IMR-90 (cell line): ENCODE data around the gene EFCAB9. TPM values are rescaled to one million over a fixed set of nuclear protein-coding genes. Genes with fewer than 3 reads are reported as not detected.

ENCODE experiments used
- ATAC-seq: fragments of 200-7000 bp; cut with Tn5 transposase; 2 replicates; pipeline ENCODE4 v1.9.1; 2020; ENCODE audit warnings: low read depth, mild to moderate bottlenecking, moderate library complexity
- BruUV-seq: library from RNA; stranded (reverse); fragments of 400-500 nt; replicated peaks from 2 replicates; lab custom pipeline; 2021; lab: Mats Ljungman, UMichigan
- CTCF ChIA-PET: fragments of 300-600 bp; formaldehyde crosslinking; extraction: SDS; loops from one replicate; lab custom pipeline; 2021; ENCODE audit warnings: antibody characterized with exemption; lab: Yijun Ruan, JAX
- POLR2A ChIA-PET: fragments of 300-600 bp; sonication (Branson Sonifier 250); formaldehyde crosslinking; loops from one replicate; lab custom pipeline; 2022; ENCODE audit warnings: antibody characterized with exemption; ENCODE audit not compliant: unreplicated experiment; lab: Charles Lee
- DNase-seq: peaks from one replicate; pipeline ENCODE4 v3.0.0; 2013
- H2AFZ ChIP-seq: replicated peaks from 2 replicates; pipeline ENCODE3; 2013; ENCODE audit warnings: low read length, mild to moderate bottlenecking; ENCODE audit not compliant: poor library complexity
- H2AK5ac ChIP-seq: 2 replicates; pipeline ENCODE4 v1.6.1; 2013; ENCODE audit warnings: low read depth, low read length, inconsistent platforms
- H2AK9ac ChIP-seq: replicated peaks from 2 replicates; pipeline ENCODE3; 2013; ENCODE audit warnings: mild to moderate bottlenecking, low read depth, low read length, moderate library complexity; ENCODE audit not compliant: poor library complexity
- H2BK120ac ChIP-seq: 2 replicates; pipeline ENCODE4 v1.6.1; 2013; ENCODE audit warnings: low read depth, low read length, inconsistent platforms
- H2BK15ac ChIP-seq: 3 replicates; pipeline ENCODE4 v1.6.1; 2013; ENCODE audit warnings: low read depth, low read length, inconsistent platforms
- H2BK20ac ChIP-seq: 2 replicates; pipeline ENCODE4 v1.6.1; 2013; ENCODE audit warnings: low read depth, mild to moderate bottlenecking, inconsistent platforms, low read length, moderate library complexity
- H2BK5ac ChIP-seq: 2 replicates; pipeline ENCODE4 v1.6.1; 2013; ENCODE audit warnings: mild to moderate bottlenecking, low read depth, low read length, inconsistent platforms; ENCODE audit not compliant: poor library complexity, severe bottlenecking
- H3K14ac ChIP-seq: replicated peaks from 2 replicates; pipeline ENCODE4 v1.6.1; 2013; ENCODE audit warnings: low read depth, low read length, inconsistent platforms
- H3K18ac ChIP-seq: 2 replicates; pipeline ENCODE4 v1.6.1; 2013; ENCODE audit warnings: low read depth, low read length, control low read depth
- H3K23ac ChIP-seq: 2 replicates; pipeline ENCODE4 v1.6.1; 2013; ENCODE audit warnings: low read depth, low read length, inconsistent platforms
- H3K27ac ChIP-seq: 2 replicates; pipeline ENCODE4 v1.5.1; 2013; ENCODE audit warnings: mild to moderate bottlenecking, control low read depth, low read length; ENCODE audit not compliant: insufficient read depth
- H3K27me3 ChIP-seq: 2 replicates; pipeline ENCODE4 v1.6.1; 2013; ENCODE audit warnings: low read length; ENCODE audit not compliant: control insufficient read depth, insufficient read depth
- H3K36me3 ChIP-seq: 2 replicates; pipeline ENCODE4 v1.6.1; 2013; ENCODE audit warnings: low read length, mixed read lengths; ENCODE audit not compliant: control insufficient read depth, insufficient read depth
- H3K4ac ChIP-seq: 2 replicates; pipeline ENCODE4 v1.6.1; 2013; ENCODE audit warnings: low read depth, low read length, inconsistent platforms
- H3K4me1 ChIP-seq: 2 replicates; pipeline ENCODE4 v1.6.1; 2013; ENCODE audit warnings: low read length, mixed read lengths; ENCODE audit not compliant: control insufficient read depth, insufficient read depth
- H3K4me2 ChIP-seq: 2 replicates; pipeline ENCODE4 v1.6.1; 2013; ENCODE audit warnings: low read depth, mild to moderate bottlenecking, control low read depth, low read length, moderate library complexity
- H3K4me3 ChIP-seq: 2 replicates; pipeline ENCODE4 v1.5.1; 2013; ENCODE audit warnings: low read depth, mild to moderate bottlenecking, control low read depth, low read length, moderate library complexity; ENCODE audit not compliant: insufficient read depth
- H3K56ac ChIP-seq: 2 replicates; pipeline ENCODE4 v1.6.1; 2013; ENCODE audit warnings: low read length, inconsistent platforms; ENCODE audit not compliant: insufficient read depth; ENCODE audit errors: extremely low read depth
- H3K79me1 ChIP-seq, 2 experiments: 2 replicates each; pipeline ENCODE4 v1.6.1; 2013; ENCODE audit warnings: low read length in 2 of 2, inconsistent platforms in 1 of 2, low read depth in 1 of 2
- H3K9ac ChIP-seq: 2 replicates; pipeline ENCODE4 v1.6.1; 2013; ENCODE audit warnings: low read depth, low read length, control low read depth
- H3K9me1 ChIP-seq: 2 replicates; pipeline ENCODE4 v1.6.1; 2013; ENCODE audit warnings: low read length, inconsistent platforms; ENCODE audit not compliant: insufficient read depth
- H3K9me3 ChIP-seq: 2 replicates; pipeline ENCODE4 v1.6.1; 2013; ENCODE audit warnings: low read length; ENCODE audit not compliant: control insufficient read depth, insufficient read depth
- H4K20me1 ChIP-seq: 2 replicates; pipeline ENCODE4 v1.6.1; 2013; ENCODE audit warnings: low read length, inconsistent platforms; ENCODE audit not compliant: insufficient read depth
- H4K5ac ChIP-seq: 2 replicates; pipeline ENCODE4 v1.6.1; 2013; ENCODE audit warnings: mild to moderate bottlenecking, low read depth, low read length, control low read depth
- H4K8ac ChIP-seq, 2 experiments: 2 replicates each; pipeline ENCODE4 v1.6.1; 2013; ENCODE audit warnings: low read depth in 2 of 2, low read length in 2 of 2, control low read depth in 1 of 2, inconsistent platforms in 1 of 2
- H4K91ac ChIP-seq: 2 replicates; pipeline ENCODE4 v1.6.1; 2013; ENCODE audit warnings: low read depth, low read length, inconsistent platforms; ENCODE audit not compliant: insufficient read depth
- CEBPB ChIP-seq: IDR thresholded peaks from 2 replicates; pipeline ENCODE4 v1.6.1; 2012; ENCODE audit warnings: low read depth, low read length, improper control_type of control experiment
- FOS ChIP-seq: fragments of 150-350 bp; IDR thresholded peaks from 2 replicates; pipeline ENCODE4 v1.6.1; 2016; ENCODE audit warnings: low read depth, low read length
- MAFK ChIP-seq: IDR thresholded peaks from 2 replicates; pipeline ENCODE4 v1.6.1; 2012; ENCODE audit warnings: low read depth, low read length, improper control_type of control experiment
- POLR2A ChIP-seq: IDR thresholded peaks from 2 replicates; pipeline ENCODE4 v1.6.1; 2012; ENCODE audit warnings: mild to moderate bottlenecking, low read depth, low read length
- RAD21 ChIP-seq: IDR thresholded peaks from 2 replicates; pipeline ENCODE4 v1.6.1; 2012; ENCODE audit warnings: low read length, improper control_type of control experiment
- WGBS, 2 experiments: methylation state at CpG; one replicate each; pipeline versions ENCODE4 v1.1.5 to v1.1.7; 2013; ENCODE audit warnings: missing lambda C conversion rate in 2 of 2; ENCODE audit not compliant: insufficient read length in 1 of 2; ENCODE audit errors: extremely low coverage in 2 of 2; 5-methylcytosine and 5-hydroxymethylcytosine counted together
- dilution Hi-C: fragments of 300-500 bp; cut with HindIII; formaldehyde crosslinking; loops from one replicate; pipeline ENCODE4 v1.14.3; 2018; ENCODE audit warnings: low sequenced_read_pairs; ENCODE audit not compliant: unreplicated experiment
- in situ Hi-C: fragments of 300-500 bp; cut with MboI; formaldehyde crosslinking; loops from 3 replicates; pipeline ENCODE4 v1.14.3; 2019; ENCODE audit warnings: low sequenced_read_pairs, inconsistent platforms, mixed read lengths
- intact Hi-C: fragments of 100-400 bp; cut with micrococcal nuclease; formaldehyde crosslinking; loops from 2 replicates; pipeline ENCODE4 v1.10.0; 2022
- polyA plus RNA-seq, 3 experiments: library from polyadenylated mRNA; depleted of rRNA; stranded (reverse); fragments of >200 nt; gene quantifications; 2 replicates each; pipeline ENCODE4 v1.2.3, GENCODE V29; 2012; ENCODE audit warnings: low replicate concordance in 1 of 3
- total RNA-seq: library from RNA; depleted of rRNA; stranded (reverse); fragments of >200 nt; gene quantifications from 2 replicates; pipeline ENCODE4 v1.2.3, GENCODE V29; 2012

Gene EFCAB9
- total and polyA plus RNA-seq, 2 of the 4 experiments (the other 2 are of a cell fraction), result not detected

DNA sequence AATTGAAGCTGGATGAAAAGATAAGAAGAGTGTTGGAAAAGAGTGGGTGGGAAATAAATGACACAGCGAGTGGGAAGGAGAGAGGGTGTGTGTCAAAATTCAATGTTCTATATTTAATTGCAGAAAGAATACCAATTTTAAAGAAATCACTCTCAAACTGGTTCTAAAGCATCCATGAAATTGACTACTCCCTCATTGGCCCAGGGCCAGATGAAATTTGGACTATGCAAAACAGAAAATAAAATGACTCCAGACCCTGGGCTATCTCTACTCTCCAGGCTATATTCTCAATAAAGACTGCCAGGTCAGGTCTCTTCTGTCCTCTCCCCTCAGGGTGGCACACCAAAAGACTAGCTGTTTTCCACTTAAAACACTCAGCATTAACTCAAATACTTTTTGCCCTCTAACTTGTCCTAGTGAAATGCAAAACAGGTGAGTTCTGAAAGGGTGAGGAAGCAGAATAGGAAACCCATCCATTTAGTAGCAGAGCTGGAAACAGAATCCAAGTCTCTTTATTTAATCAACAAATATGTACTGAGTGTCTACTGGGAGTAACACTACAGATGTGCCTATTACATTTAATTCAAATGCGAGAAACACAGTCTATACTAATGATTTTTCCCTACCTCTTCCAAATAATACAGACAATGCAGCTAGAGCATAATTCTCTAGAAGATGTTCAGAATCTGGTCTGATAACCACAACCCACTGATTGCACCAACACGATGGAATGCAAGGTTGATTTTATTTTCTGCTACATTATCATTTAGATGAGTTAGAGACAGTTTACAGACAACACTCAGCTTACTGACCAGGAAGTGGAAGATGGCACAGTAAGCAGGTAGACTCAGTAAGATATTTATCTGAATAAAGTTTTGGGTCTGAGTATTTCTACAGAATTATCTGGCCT is 42.1 kb downstream of the EFCAB9 start:
- Histone ChIP-seq H4K8ac (no peak overlapping the region), H3K56ac (no peak overlapping the region), H3K4me3 (no peak overlapping the region), H4K20me1 (peaks cover 30% of the 10 kb centered on the region; the same call in 1 of the 2 replicates), H3K9me1 (peaks cover 7% of the 10 kb centered on the region; the same call in 1 of the 2 replicates), H2AFZ (no peak overlapping the region), H3K9ac (no peak overlapping the region), H2BK5ac (no peak overlapping the region), H2BK15ac (no peak overlapping the region), H3K36me3 (peaks cover 9% of the 10 kb centered on the region), H3K4ac (no peak overlapping the region), H3K4me1 (peaks cover 11% of the 10 kb centered on the region), H3K27me3 (no peaks in the 10 kb centered on the region), H3K9me3 (no peaks in the 10 kb centered on the region), H4K91ac (no peak overlapping the region), H3K14ac (no peak overlapping the region), H2BK120ac (no peak overlapping the region), H2AK9ac (no peak overlapping the region), H3K18ac (no peak overlapping the region), H3K79me1 (peaks cover 20 to 59% of the 10 kb centered on the region in 2 experiments), H2BK20ac (no peak overlapping the region), H3K23ac (0 out of 2 replicates have a peak overlapping the region, but pooled peaks have one; percentile 7), H3K27ac (no peak overlapping the region), H3K4me2 (no peak overlapping the region), H4K5ac (no peak overlapping the region), H2AK5ac (no peak overlapping the region)
- dilution Hi-C loops, result no loop called here
- ChIA-PET POLR2A (no interaction called here), CTCF (interaction anchor here (1.0 kb wide), 1 partner anchor 15 kb away, joined by 3 read pairs; no protein-coding TSS in a partner anchor)
- BruUV-seq, result no TSS peak
- 100% methylated on average over 1 of the region's 3 CpGs; no CpG with 5 or more reads in 1 of the 2 experiments for WGBS, 2 experiments
- intact Hi-C loops, result loop anchor here (5.0 kb wide), 1 partner anchor 41 kb away; no protein-coding TSS in a partner anchor
- in situ Hi-C loops, result no loop called here
- TF ChIP-seq MAFK (no peak), FOS (no peak), RAD21 (no peak), CEBPB (peak; percentile 54; the same call in 1 of the 2 replicates), POLR2A (no peak)
- DNase-seq (peak; percentile 36), ATAC-seq (peak; percentile 61)
